MM.1S (cell line): Measurements from ENCODE around the gene AHCYL1.

Source experiments
- DNase-seq: peaks from one replicate; pipeline ENCODE4 v3.0.0-alpha.2; 2015
- H2AFZ ChIP-seq: fragments of 300-600 bp; sonication (generic); 2 replicates; pipeline ENCODE4 v1.6.0; 2016; ENCODE audit warnings: antibody characterized with exemption, low read length
- H3F3A ChIP-seq: fragments of 300-600 bp; sonication (generic); 2 replicates; pipeline ENCODE4 v1.6.1; 2016; ENCODE audit warnings: mild to moderate bottlenecking, antibody characterized with exemption, low read length, moderate library complexity, mixed read lengths; ENCODE audit not compliant: insufficient read depth
- H3K27ac ChIP-seq: fragments of 300-600 bp; sonication (generic); 2 replicates; pipeline ENCODE4 v1.5.1; 2016; ENCODE audit warnings: mild to moderate bottlenecking, low read length
- H3K27me3 ChIP-seq: fragments of 300-600 bp; sonication (generic); replicated peaks from 2 replicates; pipeline ENCODE4 v1.6.0; 2016; ENCODE audit warnings: low read length; ENCODE audit not compliant: insufficient read depth
- H3K36me3 ChIP-seq: fragments of 300-600 bp; sonication (generic); replicated peaks from 2 replicates; pipeline ENCODE4 v1.6.1; 2016; ENCODE audit warnings: mild to moderate bottlenecking, low read length, mixed read lengths; ENCODE audit not compliant: insufficient read depth
- H3K4me1 ChIP-seq: fragments of 300-600 bp; sonication (generic); 2 replicates; pipeline ENCODE4 v1.6.1; 2016; ENCODE audit warnings: low read length, mixed read lengths
- H3K4me2 ChIP-seq: fragments of 300-600 bp; sonication (generic); 2 replicates; pipeline ENCODE4 v1.6.0; 2016; ENCODE audit warnings: low read depth, low read length
- H3K4me3 ChIP-seq: fragments of 300-600 bp; sonication (generic); 2 replicates; pipeline ENCODE4 v1.5.1; 2016; ENCODE audit warnings: low read length, mixed read lengths
- H3K79me2 ChIP-seq: fragments of 300-600 bp; sonication (generic); 2 replicates; pipeline ENCODE4 v1.6.1; 2016; ENCODE audit warnings: mixed run types, low read length, mixed read lengths
- H3K9ac ChIP-seq: fragments of 300-600 bp; sonication (generic); 2 replicates; pipeline ENCODE4 v1.6.1; 2016; ENCODE audit warnings: low read length, mixed read lengths
- H3K9me2 ChIP-seq: fragments of 300-600 bp; sonication (generic); replicated peaks from 2 replicates; pipeline ENCODE4 v1.6.1; 2016; ENCODE audit warnings: mild to moderate bottlenecking, low read length, mixed read lengths; ENCODE audit not compliant: insufficient read depth
- H3K9me3 ChIP-seq: fragments of 300-600 bp; sonication (generic); replicated peaks from 2 replicates; pipeline ENCODE4 v1.6.1; 2016; ENCODE audit warnings: mild to moderate bottlenecking, low read length, mixed read lengths; ENCODE audit not compliant: insufficient read depth
- H4K20me1 ChIP-seq: fragments of 300-600 bp; sonication (generic); 2 replicates; pipeline ENCODE4 v1.6.1; 2016; ENCODE audit warnings: mild to moderate bottlenecking, low read length, moderate library complexity, mixed read lengths; ENCODE audit not compliant: insufficient read depth
- CTCF ChIP-seq: fragments of 300-600 bp; sonication (generic); IDR thresholded peaks from 2 replicates; pipeline ENCODE4 v1.5.1; 2016; ENCODE audit warnings: antibody characterized with exemption, low read length, mixed read lengths
- EZH2 ChIP-seq: fragments of 300-600 bp; sonication (generic); optimal IDR thresholded peaks from 2 replicates; pipeline ENCODE3; 2017; ENCODE audit warnings: low read depth, mild to moderate bottlenecking, antibody characterized with exemption, low read length, mixed read lengths
- EZH2phosphoT487 ChIP-seq: fragments of 300-600 bp; sonication (generic); IDR thresholded peaks from 2 replicates; pipeline ENCODE4 v1.6.1; 2018; ENCODE audit warnings: antibody characterized with exemption, low read length

Gene AHCYL1

GRCh38 chr1:109997867-109998229, 13.3 kb downstream of the AHCYL1 start:
- no peaks in the 10 kb centered on the region for H3K4me1 ChIP-seq
- no peaks in the 10 kb centered on the region for H3K79me2 ChIP-seq
- H3K9me2 ChIP-seq = no peaks in the 10 kb centered on the region
- DNase-seq = no peak
- H3K4me2 ChIP-seq = no peak overlapping the region
- no peaks in the 10 kb centered on the region for H3K9me3 ChIP-seq
- no peaks in the 10 kb centered on the region for H3F3A ChIP-seq
- H4K20me1 ChIP-seq = no peaks in the 10 kb centered on the region
- no peak overlapping the region for H2AFZ ChIP-seq
- no peaks in the 10 kb centered on the region for H3K27me3 ChIP-seq
- H3K9ac ChIP-seq = no peak overlapping the region
- H3K36me3 ChIP-seq = no peaks in the 10 kb centered on the region
- H3K27ac ChIP-seq = no peak overlapping the region
- TF ChIP-seq EZH2 (no peak), CTCF (no peak), EZH2phosphoT487 (no peak)
- H3K4me3 ChIP-seq = no peak overlapping the region

GRCh38 chr1:110002695-110003094, 18.1 kb downstream of the AHCYL1 start:
- no peak overlapping the region for H2AFZ ChIP-seq
- no peak for DNase-seq
- no peak overlapping the region for H3K4me3 ChIP-seq
- no peaks in the 10 kb centered on the region for H3K79me2 ChIP-seq
- TF ChIP-seq EZH2phosphoT487 (no peak), EZH2 (no peak), CTCF (no peak)
- no peaks in the 10 kb centered on the region for H4K20me1 ChIP-seq
- no peak overlapping the region for H3K9ac ChIP-seq
- H3K27ac ChIP-seq = no peak overlapping the region
- H3K9me3 ChIP-seq = no peaks in the 10 kb centered on the region
- H3K4me2 ChIP-seq = no peak overlapping the region
- H3K4me1 ChIP-seq = no peaks in the 10 kb centered on the region
- H3F3A ChIP-seq = no peaks in the 10 kb centered on the region
- H3K36me3 ChIP-seq = no peaks in the 10 kb centered on the region
- H3K27me3 ChIP-seq = no peaks in the 10 kb centered on the region
- no peaks in the 10 kb centered on the region for H3K9me2 ChIP-seq

GRCh38 chr1:110003747-110004428, 19.3 kb downstream of the AHCYL1 start:
- Histone ChIP-seq H3K27me3 (no peaks in the 10 kb centered on the region), H3K27ac (no peak overlapping the region), H3F3A (no peaks in the 10 kb centered on the region), H3K9me2 (no peaks in the 10 kb centered on the region), H4K20me1 (no peaks in the 10 kb centered on the region), H3K4me1 (no peaks in the 10 kb centered on the region), H3K36me3 (no peaks in the 10 kb centered on the region), H2AFZ (no peak overlapping the region), H3K9ac (no peak overlapping the region), H3K4me2 (no peak overlapping the region), H3K9me3 (no peaks in the 10 kb centered on the region), H3K4me3 (no peak overlapping the region), H3K79me2 (no peaks in the 10 kb centered on the region)
- no peak for DNase-seq
- TF ChIP-seq EZH2phosphoT487 (no peak), EZH2 (no peak), CTCF (no peak)
